PFSK-1 (cell line): ENCODE results near the gene TACR1.

Experiments used
- POLR2AphosphoS5 ChIP-seq: IDR thresholded peaks from 2 replicates; pipeline ENCODE4 v1.6.1; 2012; ENCODE audit warnings: low read depth, mild to moderate bottlenecking, control low read depth, low read length, moderate library complexity
- REST ChIP-seq, 2 experiments: IDR thresholded peaks; 2 replicates each; pipeline versions ENCODE4 v1.6.1 to v1.8.0; 2011 to 2012; ENCODE audit warnings: low read depth in 2 of 2, low read length in 2 of 2, control low read depth in 1 of 2, inconsistent platforms in 1 of 2, mild to moderate bottlenecking in 1 of 2, moderate library complexity in 1 of 2; ENCODE audit not compliant: insufficient read depth in 1 of 2
- TAF1 ChIP-seq: IDR thresholded peaks from 2 replicates; pipeline ENCODE4 v1.6.1; 2012; ENCODE audit warnings: low read length, control low read depth, borderline replicate concordance; ENCODE audit not compliant: insufficient read depth

- TF ChIP-seq POLR2AphosphoS5: no peak
- TF ChIP-seq REST (IDR thresholded peaks at IDR 0.05; ENCODE audit: insufficient read depth in 1 of 2, low read depth in 2 of 2, low read length in 2 of 2): no peak
- no peak for TF ChIP-seq TAF1
These were observed 121.4 kb downstream of the TACR1 start for GRCh38 chr2:75077909-75078308.
